ENCODE results near the gene NMB. TPM values are rescaled to one million over a fixed set of nuclear protein-coding genes. Genes with fewer than 3 reads are reported as not detected.
"Not testable (repeated sequence)": the region's sequence is repeated elsewhere in the genome, so short reads cannot be mapped to it uniquely, and the experiment has no call there.

NMB gene
- total RNA-seq, 2 donors from 2014 or later: 6.2 to 16.6 TPM

GRCh38 chr15:84645496-84645895 is 12.5 kb downstream of the NMB start:
- peaks cover 0 to 27% of the 10 kb centered on the region in 2 donors for H3K36me3 ChIP-seq
- no peak for TF ChIP-seq POLR2A (IDR thresholded peaks at IDR 0.05)
- no peak for TF ChIP-seq POLR2AphosphoS5 (IDR thresholded peaks at IDR 0.05)
- no peak for TF ChIP-seq CTCF (IDR thresholded peaks at IDR 0.05)
- no peaks in the 10 kb centered on the region for H3K9me3 ChIP-seq
- H3K27me3 ChIP-seq (replicated peaks; ENCODE audit: insufficient read depth): no peaks in the 10 kb centered on the region
- no peaks in the 10 kb centered on the region for H3K4me1 ChIP-seq (replicated peaks)
- H3K27ac ChIP-seq: no peak overlapping the region
- no peak for DNase-seq (ENCODE audit: low spot score)
- WGBS: 96% methylated on average over 10 of the region's 10 CpGs
- no peak overlapping the region for H3K4me3 ChIP-seq
- intact Hi-C loops (cut with DNase I): no loop called here

GRCh38 chr15:84643838-84644237 is 14.2 kb downstream of the NMB start:
- peaks cover 0 to 27% of the 10 kb centered on the region in 2 donors for H3K36me3 ChIP-seq
- 92% methylated on average over 6 of the region's 6 CpGs for WGBS

GRCh38 chr15:84642640-84643039 is 15.4 kb downstream of the NMB start:
- intact Hi-C loops (cut with DNase I); H3K27ac ChIP-seq; H3K9me3 ChIP-seq; H3K4me1 ChIP-seq (replicated peaks); H3K4me3 ChIP-seq; H3K27me3 ChIP-seq (replicated peaks; ENCODE audit: insufficient read depth); DNase-seq (ENCODE audit: low spot score): not testable (repeated sequence)
- WGBS: 74% methylated on average over 2 of the region's 2 CpGs
- H3K36me3 ChIP-seq: peaks cover 0 to 19% of the 10 kb centered on the region in 2 donors

More at GRCh38 chr15:84643838-84644237, 14.2 kb downstream of the NMB start:
- intact Hi-C loops (cut with DNase I): no loop called here
- Histone ChIP-seq H3K27me3 (replicated peaks; ENCODE audit: insufficient read depth) (no peaks in the 10 kb centered on the region), H3K4me1 (replicated peaks) (no peaks in the 10 kb centered on the region), H3K4me3 (no peak overlapping the region), H3K9me3 (no peaks in the 10 kb centered on the region), H3K27ac (no peak overlapping the region)
- no peak for DNase-seq (ENCODE audit: low spot score)
- TF ChIP-seq CTCF (IDR thresholded peaks at IDR 0.05) (no peak), POLR2A (IDR thresholded peaks at IDR 0.05) (no peak), POLR2AphosphoS5 (IDR thresholded peaks at IDR 0.05) (no peak)

GRCh38 chr15:84641871-84642270 is 16.1 kb downstream of the NMB start:
- H3K9me3 ChIP-seq; H3K4me1 ChIP-seq (replicated peaks); intact Hi-C loops (cut with DNase I); H3K4me3 ChIP-seq; DNase-seq (ENCODE audit: low spot score); H3K27ac ChIP-seq; H3K27me3 ChIP-seq (replicated peaks; ENCODE audit: insufficient read depth): not testable (repeated sequence)
- peaks cover 0 to 17% of the 10 kb centered on the region in 2 donors for H3K36me3 ChIP-seq
- 94% methylated on average over 9 of the region's 9 CpGs for WGBS

GRCh38 chr15:84638103-84638502 is 19.9 kb downstream of the NMB start:
- H3K4me3 ChIP-seq: no peak overlapping the region
- TF ChIP-seq POLR2AphosphoS5 (IDR thresholded peaks at IDR 0.05) (no peak), POLR2A (IDR thresholded peaks at IDR 0.05) (no peak), CTCF (IDR thresholded peaks at IDR 0.05) (no peak)
- no peaks in the 10 kb centered on the region for H3K27me3 ChIP-seq (replicated peaks; ENCODE audit: insufficient read depth)
- H3K36me3 ChIP-seq: no peaks in the 10 kb centered on the region
- H3K27ac ChIP-seq: no peak overlapping the region
- no peaks in the 10 kb centered on the region for H3K9me3 ChIP-seq
- no peaks in the 10 kb centered on the region for H3K4me1 ChIP-seq (replicated peaks)
- DNase-seq (ENCODE audit: low spot score): no peak
- WGBS: 63% methylated on average over 3 of the region's 3 CpGs
- intact Hi-C loops (cut with DNase I): no loop called here

- WGBS: 30% methylated on average over 23 of the region's 23 CpGs
- Histone ChIP-seq H3K4me3 (peak overlapping the region; percentile 55 to 56), H3K36me3 (no peaks in the 10 kb centered on the region), H3K27me3 (replicated peaks; ENCODE audit: insufficient read depth) (no peaks in the 10 kb centered on the region), H3K27ac (peak overlapping the region; percentile 94 to 95), H3K9me3 (no peaks in the 10 kb centered on the region), H3K4me1 (replicated peaks) (peaks cover 11% of the 10 kb centered on the region)
- TF ChIP-seq POLR2A (IDR thresholded peaks at IDR 0.05): no peak
- no peak for TF ChIP-seq CTCF (IDR thresholded peaks at IDR 0.05)
- no peak for TF ChIP-seq POLR2AphosphoS5 (IDR thresholded peaks at IDR 0.05)
- intact Hi-C loops (cut with DNase I): loop anchor here (5.0 kb wide), 1 partner anchor 37 kb away; no protein-coding TSS in a partner anchor
- no peak for DNase-seq (ENCODE audit: low spot score)
These were observed 23.7 kb downstream of the NMB start for GRCh38 chr15:84634228-84634837.
